HL-60 (cell line): ENCODE results near the gene CYP2J2.

Experiments
- DNase-seq, 2 experiments: peaks; one replicate each; pipeline ENCODE4 v3.0.0-alpha.2; 2010 to 2020; ENCODE audit warnings: low read depth in 1 of 2, low spot score in 1 of 2
- H3K27ac ChIP-seq: fragments of 250-450 bp; sonication (Bioruptor Pico); replicated peaks from 2 replicates; pipeline ENCODE4 v1.5.1; 2020; ENCODE audit warnings: mild to moderate bottlenecking, moderate library complexity
- H3K27me3 ChIP-seq: fragments of 250-450 bp; sonication (Bioruptor Pico); 2 replicates; pipeline ENCODE4 v1.5.1; 2021; ENCODE audit warnings: mild to moderate bottlenecking, moderate library complexity; ENCODE audit not compliant: insufficient read depth, poor library complexity, severe bottlenecking
- H3K4me3 ChIP-seq: replicated peaks from 2 replicates; pipeline ENCODE4 v1.5.1; 2011; ENCODE audit warnings: mild to moderate bottlenecking, control low read depth, low read length; ENCODE audit not compliant: insufficient read depth
- GABPA ChIP-seq: IDR thresholded peaks from 2 replicates; pipeline ENCODE4 v1.6.1; 2012; ENCODE audit warnings: low read depth
- POLR2AphosphoS5 ChIP-seq: IDR thresholded peaks from 2 replicates; pipeline ENCODE4 v1.6.1; 2012; ENCODE audit warnings: low read depth
- SPI1 ChIP-seq: IDR thresholded peaks from 2 replicates; pipeline ENCODE4 v1.6.1; 2012; ENCODE audit warnings: low read depth, mild to moderate bottlenecking, borderline replicate concordance
- TF ChIP-seq, protein P1 (sequence below): IDR thresholded peaks from one replicate; pipeline ENCODE4 v1.5.1; 2011; ENCODE audit warnings: low read length, control low read depth, inconsistent platforms; ENCODE audit not compliant: insufficient read depth
- TF ChIP-seq, protein P2 (sequence below): IDR thresholded peaks from 2 replicates; pipeline ENCODE4 v1.6.1; 2012; ENCODE audit warnings: low read depth; ENCODE audit not compliant: insufficient replicate concordance

CYP2J2 gene

DNA sequence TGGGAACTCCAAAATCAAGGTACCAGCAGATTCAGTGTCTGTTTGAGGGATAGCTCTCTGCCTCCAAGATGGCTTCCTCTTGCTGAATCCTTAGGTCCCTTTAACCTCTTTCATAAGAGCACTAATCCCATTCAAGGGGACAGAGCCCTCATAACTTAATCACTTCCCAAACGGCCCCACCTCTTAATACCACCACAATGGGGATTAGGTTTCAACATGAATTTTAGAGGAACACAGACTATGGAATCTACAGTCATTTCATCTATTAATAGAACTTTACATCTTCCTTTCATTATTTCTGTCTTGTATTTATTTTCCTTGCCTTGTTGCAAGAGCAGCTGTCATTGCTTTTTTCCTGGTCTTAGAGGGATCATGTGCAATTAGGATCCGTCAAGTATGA, 81.5 kb downstream of the CYP2J2 start:
- no peak for DNase-seq
- Histone ChIP-seq H3K27ac (no peak overlapping the region), H3K4me3 (no peak overlapping the region), H3K27me3 (peaks cover 7% of the 10 kb centered on the region)
- TF ChIP-seq POLR2AphosphoS5 (no peak), SPI1 (no peak), GABPA (no peak)
- TF ChIP-seq, protein P1, sequence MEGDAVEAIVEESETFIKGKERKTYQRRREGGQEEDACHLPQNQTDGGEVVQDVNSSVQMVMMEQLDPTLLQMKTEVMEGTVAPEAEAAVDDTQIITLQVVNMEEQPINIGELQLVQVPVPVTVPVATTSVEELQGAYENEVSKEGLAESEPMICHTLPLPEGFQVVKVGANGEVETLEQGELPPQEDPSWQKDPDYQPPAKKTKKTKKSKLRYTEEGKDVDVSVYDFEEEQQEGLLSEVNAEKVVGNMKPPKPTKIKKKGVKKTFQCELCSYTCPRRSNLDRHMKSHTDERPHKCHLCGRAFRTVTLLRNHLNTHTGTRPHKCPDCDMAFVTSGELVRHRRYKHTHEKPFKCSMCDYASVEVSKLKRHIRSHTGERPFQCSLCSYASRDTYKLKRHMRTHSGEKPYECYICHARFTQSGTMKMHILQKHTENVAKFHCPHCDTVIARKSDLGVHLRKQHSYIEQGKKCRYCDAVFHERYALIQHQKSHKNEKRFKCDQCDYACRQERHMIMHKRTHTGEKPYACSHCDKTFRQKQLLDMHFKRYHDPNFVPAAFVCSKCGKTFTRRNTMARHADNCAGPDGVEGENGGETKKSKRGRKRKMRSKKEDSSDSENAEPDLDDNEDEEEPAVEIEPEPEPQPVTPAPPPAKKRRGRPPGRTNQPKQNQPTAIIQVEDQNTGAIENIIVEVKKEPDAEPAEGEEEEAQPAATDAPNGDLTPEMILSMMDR: no peak
- TF ChIP-seq, protein P2, sequence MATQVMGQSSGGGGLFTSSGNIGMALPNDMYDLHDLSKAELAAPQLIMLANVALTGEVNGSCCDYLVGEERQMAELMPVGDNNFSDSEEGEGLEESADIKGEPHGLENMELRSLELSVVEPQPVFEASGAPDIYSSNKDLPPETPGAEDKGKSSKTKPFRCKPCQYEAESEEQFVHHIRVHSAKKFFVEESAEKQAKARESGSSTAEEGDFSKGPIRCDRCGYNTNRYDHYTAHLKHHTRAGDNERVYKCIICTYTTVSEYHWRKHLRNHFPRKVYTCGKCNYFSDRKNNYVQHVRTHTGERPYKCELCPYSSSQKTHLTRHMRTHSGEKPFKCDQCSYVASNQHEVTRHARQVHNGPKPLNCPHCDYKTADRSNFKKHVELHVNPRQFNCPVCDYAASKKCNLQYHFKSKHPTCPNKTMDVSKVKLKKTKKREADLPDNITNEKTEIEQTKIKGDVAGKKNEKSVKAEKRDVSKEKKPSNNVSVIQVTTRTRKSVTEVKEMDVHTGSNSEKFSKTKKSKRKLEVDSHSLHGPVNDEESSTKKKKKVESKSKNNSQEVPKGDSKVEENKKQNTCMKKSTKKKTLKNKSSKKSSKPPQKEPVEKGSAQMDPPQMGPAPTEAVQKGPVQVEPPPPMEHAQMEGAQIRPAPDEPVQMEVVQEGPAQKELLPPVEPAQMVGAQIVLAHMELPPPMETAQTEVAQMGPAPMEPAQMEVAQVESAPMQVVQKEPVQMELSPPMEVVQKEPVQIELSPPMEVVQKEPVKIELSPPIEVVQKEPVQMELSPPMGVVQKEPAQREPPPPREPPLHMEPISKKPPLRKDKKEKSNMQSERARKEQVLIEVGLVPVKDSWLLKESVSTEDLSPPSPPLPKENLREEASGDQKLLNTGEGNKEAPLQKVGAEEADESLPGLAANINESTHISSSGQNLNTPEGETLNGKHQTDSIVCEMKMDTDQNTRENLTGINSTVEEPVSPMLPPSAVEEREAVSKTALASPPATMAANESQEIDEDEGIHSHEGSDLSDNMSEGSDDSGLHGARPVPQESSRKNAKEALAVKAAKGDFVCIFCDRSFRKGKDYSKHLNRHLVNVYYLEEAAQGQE: no peak
